HepG2 (cell line): ENCODE results near the gene PRKCB. TPM values are rescaled to one million over a fixed set of nuclear protein-coding genes. Genes with fewer than 3 reads are reported as not detected.

ENCODE experiments used
- ATAC-seq: fragments of 200-7000 bp; cut with Tn5 transposase; 3 replicates; pipeline ENCODE4 v1.9.1; 2020; ENCODE audit warnings: mild to moderate bottlenecking, moderate library complexity
- BruUV-seq: library from RNA; stranded (reverse); fragments of 400-500 nt; replicated peaks from 2 replicates; lab custom pipeline; 2021; lab: Mats Ljungman, UMichigan
- CTCF ChIA-PET: fragments of 300-600 bp; formaldehyde crosslinking; extraction: SDS; loops from one replicate; lab custom pipeline; 2021; ENCODE audit warnings: low total read pairs, inconsistent platforms, low intra/inter-chr PET ratio; lab: Yijun Ruan, JAX
- POLR2A ChIA-PET: fragments of 350-600 bp; sonication (Branson Sonifier 250); formaldehyde crosslinking; loops from one replicate; lab custom pipeline; 2020; ENCODE audit warnings: antibody characterized with exemption, inconsistent platforms; lab: Yijun Ruan, JAX
- DNase-seq: peaks from one replicate; pipeline ENCODE4 v3.0.0-alpha.2; 2015; ENCODE audit warnings: low spot score
- FAIRE-seq: peaks from 3 replicates; lab custom pipeline; 2011; peaks lifted over from hg19 to GRCh38; lab: Jason Lieb, UNC
- H2AFZ ChIP-seq: one replicate; pipeline ENCODE4 v1.6.1; 2011; ENCODE audit warnings: low read length, inconsistent platforms
- H3K27ac ChIP-seq: fragments of 300-600 bp; 3 replicates; pipeline ENCODE4 v1.8.0; 2011; ENCODE audit warnings: mixed run types, mild to moderate bottlenecking, mixed read lengths, low read length, inconsistent platforms; ENCODE audit not compliant: insufficient read depth; ENCODE audit errors: extremely low read length
- H3K27me3 ChIP-seq, 2 experiments: fragments of 200-600 bp in 1 of 2; 2 replicates in 1 of 2; 3 replicates in 1 of 2; pipeline versions ENCODE4 v1.6.0 to v1.8.0; 2011; ENCODE audit warnings: low read length in 2 of 2, mild to moderate bottlenecking in 2 of 2, moderate library complexity in 2 of 2, inconsistent platforms in 1 of 2; ENCODE audit not compliant: insufficient read depth in 2 of 2, control insufficient read depth in 1 of 2
- H3K36me3 ChIP-seq, 2 experiments: fragments of 200-600 bp in 1 of 2; replicated peaks in 1 of 2; 2 replicates in 1 of 2; 3 replicates in 1 of 2; pipeline versions ENCODE4 v1.5.1 to v1.8.0; 2011; ENCODE audit warnings: low read length in 2 of 2, inconsistent platforms in 1 of 2; ENCODE audit not compliant: insufficient read depth in 2 of 2, control insufficient read depth in 1 of 2
- H3K4me1 ChIP-seq: 2 replicates; pipeline ENCODE4 v1.5.1; 2012; ENCODE audit warnings: low read length, inconsistent platforms; ENCODE audit not compliant: insufficient read depth
- H3K4me2 ChIP-seq: 2 replicates; pipeline ENCODE4 v1.6.0; 2011; ENCODE audit warnings: low read depth, low read length, inconsistent platforms
- H3K4me3 ChIP-seq, 3 experiments: fragments of 200-600 bp in 1 of 3; sonication (generic), shearing (Covaris generic) in 1 of 3; replicated peaks in 1 of 3; 2 replicates each; pipeline ENCODE4 v1.5.1; 2011 to 2016; ENCODE audit warnings: low read length in 3 of 3, inconsistent platforms in 2 of 3, low read depth in 2 of 3, mild to moderate bottlenecking in 2 of 3, control low read depth in 1 of 3, mixed read lengths in 1 of 3; ENCODE audit not compliant: insufficient read depth in 1 of 3
- H3K79me2 ChIP-seq: one replicate; pipeline ENCODE4 v1.6.1; 2011; ENCODE audit warnings: low read length, inconsistent platforms; ENCODE audit not compliant: insufficient read depth
- H3K9ac ChIP-seq: 2 replicates; pipeline ENCODE4 v1.6.0; 2011; ENCODE audit warnings: mild to moderate bottlenecking, low read depth, low read length, inconsistent platforms; ENCODE audit not compliant: insufficient read depth
- H3K9me3 ChIP-seq: 2 replicates; pipeline ENCODE4 v1.5.1; 2012; ENCODE audit warnings: mild to moderate bottlenecking, low read length
- H4K20me1 ChIP-seq: 2 replicates; pipeline ENCODE4 v1.6.0; 2011; ENCODE audit warnings: inconsistent platforms, mild to moderate bottlenecking, low read length, moderate library complexity; ENCODE audit not compliant: insufficient read depth
- ELK4 ChIP-seq: sonication (generic); formaldehyde crosslinking; IDR thresholded peaks from 2 replicates; pipeline ENCODE4 v1.9.0; 2021; ENCODE audit warnings: missing genetic modification reagents, borderline replicate concordance
- HIC2 ChIP-seq: sonication (generic); formaldehyde crosslinking; IDR thresholded peaks from 2 replicates; pipeline ENCODE4 v1.9.0; 2022; ENCODE audit warnings: low read depth, missing genetic modification reagents
- KLF13 ChIP-seq: sonication (generic); formaldehyde crosslinking; IDR thresholded peaks from 2 replicates; pipeline ENCODE4 v1.4.0; 2020; ENCODE audit warnings: mild to moderate bottlenecking, missing genetic modification reagents
- PAWR ChIP-seq: sonication (generic); formaldehyde crosslinking; IDR thresholded peaks from 2 replicates; pipeline ENCODE4 v1.4.0; 2020; ENCODE audit warnings: missing genetic modification reagents, mild to moderate bottlenecking, borderline replicate concordance
- RARG ChIP-seq: sonication (generic); formaldehyde crosslinking; IDR thresholded peaks from 2 replicates; pipeline ENCODE4 v1.4.0; 2020; ENCODE audit warnings: low read depth, mild to moderate bottlenecking, missing genetic modification reagents
- TFDP2 ChIP-seq: sonication (generic); formaldehyde crosslinking; IDR thresholded peaks from 2 replicates; pipeline ENCODE4 v1.4.0; 2020; ENCODE audit warnings: missing genetic modification reagents
- ZBTB3 ChIP-seq: sonication (generic); formaldehyde crosslinking; IDR thresholded peaks from 2 replicates; pipeline ENCODE4 v1.4.0; 2020; ENCODE audit warnings: low read depth, mild to moderate bottlenecking, moderate library complexity, missing genetic modification reagents, borderline replicate concordance
- ZFP62 ChIP-seq: sonication (generic); formaldehyde crosslinking; IDR thresholded peaks from 2 replicates; pipeline ENCODE4 v1.4.0; 2020; ENCODE audit warnings: missing genetic modification reagents
- WGBS: methylation state at CpG from one replicate; pipeline ENCODE4 v1.1.6; 2017; ENCODE audit warnings: low lambda C conversion rate; 5-methylcytosine and 5-hydroxymethylcytosine counted together
- in situ Hi-C: cut with HindIII; loops from 2 replicates; pipeline ENCODE4 v1.10.0; 2017; ENCODE audit warnings: low pct_unique_long_range_greater_than_20kb; ENCODE audit not compliant: extremely low pct_ligation_motif_present
- intact Hi-C: fragments of 100-400 bp; cut with micrococcal nuclease; formaldehyde crosslinking; loops from one replicate; pipeline ENCODE4 v1.10.0; 2022; ENCODE audit not compliant: unreplicated experiment
- polyA plus RNA-seq, 8 experiments: library from polyadenylated mRNA; depleted of rRNA in 3 of 8; stranded (reverse) in 7 of 8; unstranded in 1 of 8; fragments of >200 nt; fragmentation: Illumina TruSeq in 4 of 8; extraction: Trizol in 4 of 8; gene quantifications; 2 replicates each; pipeline versions ENCODE4 v1.2.1 to v1.2.3, GENCODE V29; 2011 to 2016; ENCODE audit warnings: low read depth in 4 of 8, missing spikeins in 1 of 8, mixed read lengths in 1 of 8; ENCODE audit not compliant: insufficient read depth in 1 of 8
- total RNA-seq, 5 experiments: library from RNA; depleted of rRNA; stranded (reverse); fragments of >200 nt; fragmentation: Illumina TruSeq; extraction: Trizol; gene quantifications; 2 replicates each; pipeline ENCODE4 v1.2.3, GENCODE V29; 2016; ENCODE audit warnings: low read depth in 1 of 5

PRKCB gene
- total and polyA plus RNA-seq, 2 of the 13 experiments (the other 11 are each of a cell fraction or from before 2014, with no cell fraction given) = 0.01 TPM; not detected in 1

- TF ChIP-seq HIC2 = no peak
- TF ChIP-seq KLF13 (CRISPR knock-in tag) = no peak
- no peak for TF ChIP-seq ELK4 (CRISPR knock-in tag)
- TF ChIP-seq ZBTB3 (CRISPR knock-in tag) = no peak
- TF ChIP-seq RARG (CRISPR knock-in tag) = no peak
- no peak for TF ChIP-seq ZFP62 (CRISPR knock-in tag)
- no peak for TF ChIP-seq PAWR
- TF ChIP-seq TFDP2 (CRISPR knock-in tag) = no peak
- no peak overlapping the region for H2AFZ ChIP-seq
- no peak overlapping the region for H3K27ac ChIP-seq
- in situ Hi-C loops (no loop called here), intact Hi-C loops (no loop called here)
- peaks cover 0 to 14% of the 10 kb centered on the region in 2 experiments; a peak in 3 of 5 replicates for H3K27me3 ChIP-seq
- ATAC-seq = no peak
- FAIRE-seq = no peak
- WGBS = 30% methylated on average over 4 of the region's 4 CpGs
- BruUV-seq = no TSS peak
- H3K9me3 ChIP-seq = no peaks in the 10 kb centered on the region
- no peak overlapping the region for H3K4me3 ChIP-seq
- H3K9ac ChIP-seq = no peak overlapping the region
- ChIA-PET POLR2A (no interaction called here), CTCF (no interaction called here)
- no peaks in the 10 kb centered on the region for H3K36me3 ChIP-seq
- no peaks in the 10 kb centered on the region for H3K4me1 ChIP-seq
- H3K4me2 ChIP-seq = no peak overlapping the region
- no peak for DNase-seq
- no peaks in the 10 kb centered on the region for H3K79me2 ChIP-seq
- H4K20me1 ChIP-seq = no peaks in the 10 kb centered on the region
Measured at GRCh38 chr16:24218299-24218698, 382.5 kb downstream of the PRKCB start.
